DMS 273 treated with DMSO at 0.1 percent for 48 hours (cell line): ENCODE measurements around the gene MRPS34.

ENCODE experiments used
- DNase-seq: peaks from one replicate; lab custom pipeline; 2025; lab: John Stamatoyannopoulos, UW

The MRPS34 gene

DNA sequence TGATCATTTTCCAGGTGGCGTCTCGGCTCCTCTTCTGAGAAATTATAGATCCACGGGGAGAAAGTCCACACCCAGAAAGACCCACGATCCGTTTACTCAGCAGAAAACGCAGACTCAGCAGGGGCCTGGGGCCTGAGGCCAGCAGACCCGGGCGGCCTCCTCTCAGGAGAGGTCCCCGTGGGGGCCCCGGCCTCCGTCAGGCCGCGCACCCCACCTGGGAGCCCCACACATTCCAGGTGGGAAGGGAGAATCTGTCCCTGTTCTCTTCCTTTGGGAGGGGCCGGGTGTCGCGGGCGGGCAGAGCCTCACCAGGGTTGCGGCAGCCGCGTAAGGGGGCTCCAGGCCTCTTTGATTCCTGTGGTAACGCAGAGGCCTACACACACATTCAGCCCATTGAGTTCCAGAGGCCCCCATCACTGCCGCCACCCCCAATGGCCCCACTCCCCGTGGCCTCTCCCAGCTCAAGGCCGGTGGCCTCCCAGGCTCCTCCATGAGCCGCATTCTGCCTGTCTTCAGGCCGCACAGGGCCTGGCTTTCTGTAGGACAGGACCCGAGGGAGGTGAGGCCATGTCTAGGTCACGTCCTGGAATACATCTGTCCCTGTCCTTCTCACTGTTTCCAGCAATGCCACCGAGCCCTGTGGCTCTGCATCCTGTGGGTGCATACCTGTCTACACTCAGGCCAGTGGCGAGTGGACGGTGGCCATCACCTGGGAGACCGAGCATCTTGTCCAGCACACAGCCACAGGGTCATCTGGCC is 22.2 kb upstream of the MRPS34 start:
- DNase-seq = no peak

DNA sequence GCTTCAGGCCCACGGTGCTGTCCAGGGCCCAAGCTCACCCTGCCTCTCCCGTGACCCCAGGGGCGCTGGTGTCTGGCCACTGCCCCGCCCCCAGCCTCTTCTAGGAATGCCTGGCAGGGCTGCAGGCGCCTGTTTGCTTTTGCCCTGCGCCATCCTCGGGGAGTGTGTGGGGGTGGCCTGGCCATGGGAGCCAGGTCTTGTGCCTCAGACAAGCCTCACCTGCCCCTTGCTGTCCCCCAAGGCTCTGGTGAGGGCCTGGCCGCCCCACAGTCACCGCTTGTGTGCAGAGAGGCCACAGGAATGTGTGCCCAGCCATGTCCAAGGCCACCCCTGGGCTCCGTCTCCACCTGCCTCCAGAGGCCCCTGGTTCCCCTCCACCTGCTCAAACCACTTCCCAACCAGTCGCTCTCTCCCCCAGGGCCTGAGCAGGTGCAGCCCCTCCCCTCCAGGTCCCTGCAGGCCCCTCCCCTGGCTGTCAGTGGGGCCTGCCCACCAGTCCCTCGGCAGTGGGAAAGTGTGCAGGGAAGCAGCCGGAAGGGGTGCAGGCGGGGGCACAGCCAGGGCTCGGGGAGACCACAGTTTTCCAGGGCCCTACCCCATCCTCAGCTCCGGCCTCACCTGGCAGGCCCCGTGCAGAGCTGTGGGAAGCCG is 21.4 kb upstream of the MRPS34 start:
- no peak for DNase-seq

DNA sequence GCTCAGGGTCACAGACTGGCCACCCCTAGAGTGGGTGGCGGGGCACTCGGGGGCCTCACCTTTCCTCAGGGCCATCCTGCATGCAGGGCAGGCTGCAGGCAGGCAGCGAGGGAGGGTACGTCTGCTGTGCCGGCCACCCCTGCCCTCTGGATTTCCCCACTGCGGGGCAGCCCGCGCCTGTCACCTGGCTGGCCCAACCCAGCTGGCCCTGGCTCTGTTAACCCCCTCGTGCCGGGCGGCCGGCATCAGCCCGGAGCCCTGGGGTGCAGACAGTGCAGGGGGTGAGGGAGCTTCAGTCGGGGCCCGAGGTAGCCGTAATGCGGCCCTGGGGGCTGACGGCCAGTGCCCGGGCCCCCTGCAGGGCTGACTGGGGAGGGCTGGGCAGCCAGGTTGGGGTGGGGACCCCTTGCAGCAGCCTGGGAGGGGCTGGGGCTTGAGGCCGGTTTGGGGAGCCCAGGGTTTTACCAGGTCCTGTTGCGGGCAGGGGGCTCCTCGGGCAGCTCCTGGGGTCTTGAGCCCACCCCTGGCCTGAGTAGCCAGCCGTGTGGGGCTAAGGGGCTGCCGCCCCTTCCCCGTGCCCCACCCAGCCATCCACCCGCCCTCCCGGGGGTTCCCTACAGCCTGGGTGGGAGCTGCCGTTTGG is 20.8 kb upstream of the MRPS34 start, which contains the start of gene IGFALS:
Gene IGFALS (minus strand): TSS at position 128 of the 643 bp plus-strand sequence. CDS start 53 bp downstream, at position 75.
- no peak for DNase-seq

DNA sequence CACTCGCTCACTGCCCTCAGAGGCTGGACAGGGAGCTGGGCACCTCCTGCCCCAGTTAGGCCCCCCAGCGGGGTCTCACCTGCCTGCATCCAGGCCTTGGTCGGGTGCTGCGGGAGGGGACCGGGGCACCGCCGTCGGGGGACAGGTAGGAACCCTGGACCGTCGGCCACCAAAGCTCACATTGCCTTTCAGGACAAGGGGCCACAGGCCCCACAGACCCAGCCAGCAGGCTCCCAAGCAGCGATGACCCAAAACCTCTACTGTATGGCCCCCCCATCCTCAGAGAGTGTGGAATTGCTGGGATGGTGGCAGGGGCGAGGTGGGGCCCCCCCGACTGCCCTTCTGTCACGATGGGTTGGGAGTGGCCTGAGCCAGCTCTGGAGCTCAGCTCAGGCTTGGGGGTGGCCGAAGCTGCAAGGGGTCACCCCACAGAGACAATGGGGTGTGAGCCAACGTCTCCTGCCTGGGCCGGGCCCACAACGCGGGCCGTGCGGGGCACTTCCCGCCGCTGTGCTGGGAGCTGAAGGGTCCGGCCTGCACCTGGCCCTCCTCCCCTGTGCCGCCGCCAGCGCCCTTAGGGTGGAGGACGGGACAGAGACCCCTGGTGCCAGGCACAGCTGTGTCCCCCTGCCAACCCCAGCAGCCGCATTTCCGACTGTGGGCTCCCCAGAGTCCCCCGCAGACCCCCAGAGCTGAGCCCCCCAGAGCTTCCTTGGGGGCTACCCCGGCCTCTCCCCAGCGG is 20.1 kb upstream of the MRPS34 start:
- no peak for DNase-seq

DNA sequence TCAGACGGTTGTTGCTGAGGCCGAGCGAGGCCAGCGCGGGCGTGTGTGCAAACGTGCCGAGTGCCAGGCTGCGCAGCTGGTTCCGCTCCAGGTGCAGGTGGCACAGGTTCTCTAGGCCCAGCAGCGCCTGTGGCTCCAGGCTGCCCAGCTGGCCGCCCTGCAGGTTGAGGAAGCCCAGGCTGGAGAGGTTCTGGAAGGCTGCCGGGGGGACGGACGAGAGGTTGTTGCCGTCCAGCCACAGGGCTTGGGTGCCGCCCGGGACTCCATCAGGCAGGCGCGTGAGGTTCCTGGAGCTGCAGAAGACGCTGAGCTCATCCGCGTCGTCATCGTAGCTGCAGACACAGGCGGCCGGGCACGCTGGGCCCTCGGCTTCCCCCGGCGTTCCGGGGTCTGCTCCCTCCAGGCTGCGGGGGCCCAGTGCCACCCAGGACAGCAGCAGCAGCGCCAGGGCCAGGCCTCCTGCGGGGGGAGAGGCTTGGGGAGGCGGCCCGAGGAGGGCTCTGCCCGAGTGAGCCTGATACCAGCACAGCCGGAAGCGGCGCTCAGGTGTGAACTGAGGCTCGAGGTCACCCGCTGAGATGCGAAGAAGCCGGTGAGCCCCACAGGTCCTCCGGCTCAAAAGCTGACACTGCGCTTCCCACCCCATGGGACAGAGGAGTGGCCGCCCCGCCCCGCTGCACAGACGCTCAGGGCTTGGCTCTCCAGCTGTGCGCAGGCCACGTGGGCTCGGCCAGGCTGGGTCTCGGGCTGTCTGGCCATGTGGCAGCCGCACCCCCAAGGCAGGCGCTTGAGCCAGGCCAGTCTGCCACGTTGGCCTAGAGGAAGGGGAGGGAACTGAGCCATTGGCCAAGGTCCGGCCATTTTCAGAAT is 19.2 kb upstream of the MRPS34 start:
- no peak for DNase-seq

DNA sequence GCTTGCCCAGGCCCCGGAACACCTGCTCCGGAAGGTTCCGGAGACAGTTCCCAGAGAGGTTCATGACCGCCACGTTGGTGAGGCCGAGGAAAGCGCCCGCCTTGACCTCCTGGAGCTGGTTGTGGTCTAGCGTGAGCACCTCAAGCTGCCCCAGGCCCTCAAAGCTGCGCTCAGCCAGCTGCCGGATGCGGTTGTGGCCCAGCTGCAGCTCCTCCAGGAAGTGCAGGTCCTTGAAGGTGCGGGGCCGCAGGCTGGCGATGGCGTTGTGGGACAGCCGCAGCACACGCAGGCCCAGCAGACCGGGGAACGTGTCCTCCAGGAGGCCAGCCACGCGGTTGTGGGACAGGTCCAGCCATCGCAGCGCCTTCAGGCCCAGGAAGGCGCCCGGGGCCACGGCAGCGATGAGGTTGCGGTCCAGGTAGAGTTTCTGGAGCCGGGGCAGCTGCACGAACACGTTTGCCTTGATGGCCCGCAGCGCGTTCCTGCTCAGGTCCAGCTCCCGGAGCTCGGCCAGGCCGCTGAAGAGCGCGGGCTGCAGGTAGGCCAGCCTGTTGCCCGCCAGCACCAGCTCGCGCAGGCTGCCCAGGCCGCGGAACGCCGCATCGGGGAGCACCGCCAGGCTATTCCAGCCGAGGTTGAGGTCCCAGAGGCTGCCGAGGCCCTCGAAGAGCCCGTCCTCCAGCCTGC is 18.5 kb upstream of the MRPS34 start:
- DNase-seq = no peak

DNA sequence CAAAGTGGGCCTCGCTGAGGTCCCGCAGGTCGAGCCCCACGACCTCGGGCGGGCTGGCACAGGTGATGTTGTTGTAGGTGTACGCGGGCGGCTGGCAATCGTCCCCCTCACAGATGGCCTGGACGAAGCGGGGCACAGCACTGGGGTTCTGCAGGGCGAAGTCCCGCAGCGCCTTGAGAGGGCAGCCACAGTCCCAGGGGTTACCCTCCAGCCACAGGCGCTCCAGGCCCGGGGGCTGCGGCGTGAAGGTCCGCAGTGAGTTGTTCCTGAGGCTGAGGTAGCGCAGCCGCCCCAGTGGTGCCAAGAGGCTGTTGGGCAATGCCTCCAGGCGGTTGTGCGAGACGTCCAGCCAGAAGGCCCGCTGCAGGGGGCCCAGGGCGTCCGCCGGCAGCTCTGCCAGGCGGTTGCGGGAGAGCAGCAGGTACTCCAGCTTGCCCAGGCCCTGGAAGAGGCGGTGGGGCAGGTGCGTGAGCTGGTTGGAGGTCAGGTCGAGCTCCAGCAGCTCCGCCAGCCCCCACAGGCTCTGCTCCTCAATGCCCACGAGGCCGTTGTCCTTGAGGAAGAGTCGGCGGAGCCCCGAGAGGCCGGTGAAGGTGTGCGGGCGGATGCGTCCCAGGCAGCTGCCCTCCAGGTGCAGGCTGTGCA is 17.8 kb upstream of the MRPS34 start:
- DNase-seq = no peak

DNA sequence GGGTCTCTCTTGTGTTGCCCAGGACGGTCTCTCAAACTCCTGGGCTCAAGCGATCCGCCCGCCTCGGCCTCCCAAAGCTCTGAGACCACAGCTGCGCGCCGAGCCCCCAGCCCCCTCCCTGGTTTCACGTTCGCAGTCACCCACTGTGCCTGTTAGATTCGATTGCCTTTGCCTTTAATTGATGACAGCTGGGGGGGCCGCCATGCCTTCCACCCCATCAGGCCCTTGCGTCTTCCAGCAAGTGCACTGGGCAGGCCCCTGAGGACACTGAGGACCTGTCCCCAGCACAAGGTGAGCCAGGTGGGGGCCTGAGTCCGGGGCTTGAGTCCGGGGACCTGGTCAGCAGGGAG is 17.3 kb upstream of the MRPS34 start:
- DNase-seq = no peak

DNA sequence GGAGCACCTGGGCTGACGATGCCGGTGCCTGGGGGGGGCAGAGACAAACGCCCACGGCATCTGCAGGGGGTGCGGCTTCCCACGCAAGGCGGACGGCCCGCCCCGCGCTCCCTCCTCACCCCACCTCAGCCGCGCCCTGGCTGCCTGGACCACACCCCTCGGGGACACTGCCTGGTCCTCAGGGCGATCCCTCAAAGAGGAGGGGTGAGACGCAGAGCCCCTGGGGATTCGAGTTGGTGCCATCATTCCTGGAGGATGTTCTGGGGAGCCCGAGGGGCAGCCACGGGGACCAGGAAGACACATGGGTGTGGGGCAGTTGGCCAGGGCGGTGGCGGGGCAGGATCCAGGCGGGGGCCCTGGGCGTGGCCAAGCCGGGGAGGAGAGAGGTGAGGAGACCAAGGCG is 16.7 kb upstream of the MRPS34 start:
- no peak for DNase-seq

DNA sequence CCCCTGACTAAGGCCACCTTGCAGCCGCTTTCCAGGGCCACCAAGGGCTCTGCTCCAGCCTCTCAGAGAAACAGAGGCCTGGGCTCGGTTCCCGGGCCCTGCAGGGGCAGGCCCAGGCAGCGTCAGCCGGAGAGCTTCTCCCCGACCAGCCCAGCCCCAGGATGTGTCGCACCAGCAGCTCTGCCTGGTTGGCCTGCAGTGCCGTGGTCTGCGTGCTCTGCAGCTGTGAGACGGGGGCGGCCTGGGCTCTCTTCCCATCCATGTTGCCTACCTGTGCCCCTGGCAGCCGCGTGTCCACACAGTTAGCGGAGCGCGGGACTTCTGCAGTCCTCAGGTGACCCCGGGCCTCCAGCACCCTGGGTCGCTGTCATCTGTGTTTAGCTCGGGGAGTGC is 15.8 kb upstream of the MRPS34 start:
- DNase-seq = no peak

DNA sequence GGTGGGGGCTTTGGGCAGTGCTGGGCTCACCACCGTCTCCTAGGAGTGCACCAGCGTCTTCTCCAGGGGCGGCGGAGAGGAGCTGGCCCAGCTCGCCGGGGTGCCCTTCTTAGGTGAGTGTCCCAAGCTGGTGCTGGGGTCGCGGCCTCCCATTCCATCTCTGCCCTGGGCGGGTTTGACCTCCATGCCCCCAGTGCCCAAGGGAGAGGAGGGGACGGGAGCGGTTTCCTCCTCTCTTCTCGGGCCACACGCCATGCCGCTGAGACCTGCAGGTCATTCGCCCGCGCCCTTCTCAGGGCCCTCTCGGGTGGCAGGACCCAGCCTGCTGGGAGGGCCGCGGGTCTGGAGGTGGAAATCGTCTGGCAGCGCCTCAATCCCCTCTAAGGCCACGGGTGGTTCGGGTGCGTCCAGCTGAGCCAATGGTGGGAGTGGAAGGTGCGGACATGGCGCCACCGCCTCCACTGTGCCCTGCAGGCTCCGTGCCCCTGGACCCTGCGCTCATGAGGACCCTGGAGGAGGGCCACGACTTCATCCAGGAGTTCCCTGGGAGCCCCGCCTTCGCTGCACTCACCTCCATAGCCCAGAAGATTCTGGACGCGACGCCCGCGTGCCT is 15.3 kb upstream of the MRPS34 start:
- no peak for DNase-seq

DNA sequence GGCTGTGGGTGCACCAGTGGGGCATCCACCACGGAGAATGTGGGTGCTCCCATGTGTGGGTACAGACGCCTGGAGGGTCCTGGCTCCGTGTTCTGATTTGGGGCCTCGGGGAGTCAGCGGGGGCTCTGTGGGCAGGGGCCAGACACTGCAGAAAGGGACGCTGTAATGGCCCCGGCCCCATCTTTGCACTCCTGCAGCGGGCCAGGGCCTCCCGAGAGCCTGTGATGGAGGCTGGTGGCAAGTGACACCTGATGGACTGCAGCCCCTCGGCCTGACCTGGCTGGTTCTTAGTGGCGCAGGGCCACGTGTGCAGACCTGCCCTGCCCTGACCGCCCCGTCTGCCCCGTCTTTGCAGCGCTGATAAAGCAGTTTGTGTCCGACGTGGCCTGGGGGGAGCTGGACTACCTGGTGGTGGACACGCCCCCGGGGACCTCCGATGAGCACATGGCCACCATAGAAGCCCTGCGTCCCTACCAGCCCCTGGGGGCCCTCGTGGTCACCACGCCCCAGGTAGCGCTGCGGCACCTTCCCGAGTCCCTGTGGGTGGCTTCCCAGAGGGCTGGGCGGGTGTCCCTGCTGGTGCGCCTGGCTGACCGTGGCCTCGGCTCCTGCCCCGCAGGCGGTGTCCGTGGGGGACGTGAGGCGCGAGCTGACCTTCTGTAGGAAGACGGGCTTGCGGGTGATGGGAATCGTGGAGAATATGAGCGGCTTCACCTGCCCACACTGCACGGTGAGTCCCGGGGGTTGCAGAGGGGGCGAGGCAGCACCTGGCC is 14.6 kb upstream of the MRPS34 start:
- DNase-seq = no peak

DNA sequence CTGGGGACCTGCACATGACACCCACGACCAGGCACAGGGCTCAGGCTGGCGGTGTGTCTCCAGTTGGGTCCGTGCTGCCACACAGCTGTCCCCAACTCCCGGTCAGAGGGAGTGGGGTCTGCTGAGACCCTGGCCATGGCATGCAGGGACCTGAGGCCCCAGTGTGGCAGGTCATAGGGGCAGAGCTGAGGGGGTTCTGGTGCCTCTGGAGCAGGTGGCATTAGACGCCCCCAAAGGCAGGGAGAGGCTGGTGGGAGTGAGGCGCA is 14.1 kb upstream of the MRPS34 start:
- no peak for DNase-seq

DNA sequence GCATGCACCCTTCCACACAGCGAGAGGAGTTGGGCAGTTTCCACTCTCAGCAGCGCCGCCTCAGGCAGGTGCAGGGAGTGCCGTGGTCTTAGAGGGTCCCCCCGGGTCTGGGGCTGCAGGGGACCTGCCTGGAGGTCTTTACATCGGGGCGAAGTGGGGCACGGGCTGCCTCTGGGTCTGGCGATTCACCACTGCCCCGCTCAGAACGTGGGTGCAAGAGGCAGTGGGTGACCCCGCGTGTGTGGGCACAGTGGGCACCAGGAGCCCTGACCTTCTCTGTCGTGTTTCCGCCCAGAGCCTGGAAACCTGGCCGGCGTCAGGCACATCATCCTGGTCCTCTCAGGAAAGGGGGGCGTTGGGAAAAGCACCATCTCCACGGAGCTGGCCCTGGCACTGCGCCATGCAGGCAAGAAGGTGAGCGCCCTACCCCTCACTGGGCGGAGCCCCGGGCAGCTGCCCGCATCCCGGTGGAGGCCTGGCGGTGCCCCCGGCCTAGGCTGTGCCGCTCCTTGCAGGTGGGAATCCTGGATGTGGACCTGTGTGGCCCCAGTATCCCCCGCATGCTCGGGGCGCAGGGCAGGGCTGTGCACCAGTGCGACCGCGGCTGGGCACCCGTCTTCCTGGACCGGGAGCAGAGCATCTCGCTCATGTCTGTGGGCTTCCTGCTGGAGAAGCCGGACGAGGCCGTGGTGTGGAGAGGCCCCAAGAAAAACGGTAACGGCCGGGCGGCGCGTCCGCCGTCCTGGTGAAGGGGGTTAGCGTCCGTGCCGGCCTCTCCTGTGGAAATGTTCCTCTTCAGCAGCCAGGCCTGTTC is 13.5 kb upstream of the MRPS34 start:
- DNase-seq = no peak

DNA sequence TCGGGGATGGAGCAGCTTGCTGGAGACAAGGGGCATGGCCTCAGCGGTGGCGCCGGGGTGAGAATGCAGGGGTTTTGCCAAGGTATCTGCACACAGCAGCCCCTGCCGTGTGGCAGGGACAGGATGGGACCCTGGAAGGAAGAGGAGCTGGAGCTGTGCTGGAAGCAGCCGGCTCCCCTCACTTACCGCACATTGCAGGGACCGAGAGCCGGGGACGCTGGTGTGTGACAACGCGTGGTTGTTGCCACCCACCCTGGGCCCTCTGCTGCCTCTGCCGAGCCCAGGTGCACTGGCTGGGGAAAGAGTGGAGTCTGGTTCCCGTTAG is 12.9 kb upstream of the MRPS34 start:
- no peak for DNase-seq

DNA sequence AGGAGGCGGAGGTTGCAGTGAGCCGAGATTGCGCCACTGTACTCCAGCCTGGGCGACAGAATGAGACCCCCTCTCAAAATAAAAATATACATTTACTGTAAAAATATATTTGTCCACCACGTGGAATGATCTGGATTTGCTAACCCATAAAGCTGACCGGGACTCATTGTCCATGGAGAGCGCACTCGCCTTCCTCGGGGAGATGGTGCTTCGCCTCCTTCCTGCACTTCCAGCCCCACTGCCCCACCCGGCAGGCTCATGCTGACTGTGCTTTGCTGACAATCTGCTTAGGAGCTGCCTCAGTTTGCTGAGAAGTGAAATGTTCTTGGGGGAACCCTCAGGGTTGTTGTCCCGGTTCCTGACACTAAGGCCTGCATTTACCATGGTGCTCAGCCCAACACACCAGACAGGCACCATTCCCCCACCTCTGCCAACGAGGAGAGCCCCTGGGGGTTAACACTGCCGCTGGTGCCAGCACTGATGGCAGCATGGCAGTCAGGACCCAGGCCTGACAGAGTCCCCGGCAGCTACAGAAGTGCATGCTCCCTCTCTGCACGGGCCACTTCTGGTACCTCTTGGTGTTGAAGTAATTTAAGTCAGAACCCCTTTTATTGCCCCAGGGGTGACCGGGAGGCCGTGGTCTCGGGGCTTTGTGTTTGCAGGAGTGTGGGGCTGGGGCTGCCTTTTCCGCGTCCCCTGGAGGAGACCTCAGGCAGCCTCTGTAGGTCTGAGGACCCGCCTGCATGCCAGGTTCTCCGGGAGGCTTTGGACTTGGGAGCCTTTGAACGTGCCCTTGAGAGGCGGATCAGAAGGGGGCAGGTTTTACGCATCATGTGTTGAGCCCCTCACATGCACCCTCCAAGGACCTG is 12.3 kb upstream of the MRPS34 start:
- DNase-seq = no peak

DNA sequence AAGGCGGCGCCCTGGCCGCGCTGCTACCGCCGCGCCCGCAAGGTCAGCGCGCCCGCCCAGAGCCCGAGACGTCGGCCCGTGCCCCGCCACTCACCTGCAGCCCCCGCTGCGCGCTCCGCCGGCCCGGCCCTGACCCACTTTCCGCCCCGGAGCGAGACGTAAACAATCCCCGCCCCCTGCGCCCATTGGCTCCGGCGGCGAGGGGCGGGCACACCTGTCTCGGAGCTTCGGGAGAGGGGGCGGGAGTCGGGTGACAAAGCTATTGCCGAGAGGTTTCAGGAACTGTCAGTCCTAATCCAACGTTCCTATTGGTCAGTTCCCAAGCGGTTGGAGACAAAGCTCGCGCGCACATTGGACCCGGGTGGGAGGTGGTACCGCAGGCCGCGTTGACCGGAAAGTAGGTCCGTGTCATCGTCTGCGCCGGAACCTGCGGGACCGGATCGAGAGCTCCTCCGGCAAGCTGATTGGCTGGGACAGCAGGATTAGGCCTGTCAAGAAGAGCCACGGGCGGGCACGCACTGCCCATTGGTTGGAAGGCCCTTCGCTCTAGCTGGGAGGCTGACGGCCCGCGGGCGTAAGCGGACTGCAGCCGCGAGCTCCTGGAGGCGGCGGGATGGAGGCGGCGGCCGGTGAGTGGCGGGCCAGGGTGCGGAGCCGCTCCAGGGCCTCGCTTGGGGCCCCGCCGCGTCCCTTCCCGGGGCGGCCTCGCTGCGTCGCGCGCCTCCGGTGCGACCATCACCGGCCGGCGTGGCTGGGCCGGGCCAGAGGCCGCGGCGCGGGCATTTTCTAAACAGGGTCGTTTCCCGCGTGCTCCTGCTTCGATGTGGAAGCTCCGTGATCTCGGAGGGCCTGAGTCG is 9.7 kb upstream of the MRPS34 start, which contains the start of the genes NUBP2 and SPSB3:
Gene NUBP2 (plus strand): TSS at position 553 of the 857 bp plus-strand sequence. CDS start 61 bp downstream, at position 614.
Gene SPSB3 (minus strand): TSS at position 164 of the 857 bp plus-strand sequence. CDS start 1,088 bp downstream, outside the sequence.
- peak; percentile 99 for DNase-seq
